Vagina (tissue), 2 donors: ENCODE measurements around the gene SZT2.

Source experiments
- POLR2A ChIP-seq, 2 donors: fragments of 450-650 bp; IDR thresholded peaks; one replicate each; pipeline ENCODE4 v1.6.1; 2017; ENCODE audit warnings: antibody characterized with exemption in 2 of 2, mild to moderate bottlenecking in 2 of 2, moderate library complexity in 2 of 2
- TF ChIP-seq, protein P1 (sequence below), 3 experiments: fragments of 450-650 bp in 2 of 3; fragments of 200-600 bp in 1 of 3; sonication (generic) in 1 of 3; IDR thresholded peaks; one replicate each; pipeline ENCODE4 v1.5.1; 2017 to 2019; ENCODE audit warnings: antibody characterized with exemption in 3 of 3, mild to moderate bottlenecking in 2 of 3, moderate library complexity in 2 of 3

DNA sequence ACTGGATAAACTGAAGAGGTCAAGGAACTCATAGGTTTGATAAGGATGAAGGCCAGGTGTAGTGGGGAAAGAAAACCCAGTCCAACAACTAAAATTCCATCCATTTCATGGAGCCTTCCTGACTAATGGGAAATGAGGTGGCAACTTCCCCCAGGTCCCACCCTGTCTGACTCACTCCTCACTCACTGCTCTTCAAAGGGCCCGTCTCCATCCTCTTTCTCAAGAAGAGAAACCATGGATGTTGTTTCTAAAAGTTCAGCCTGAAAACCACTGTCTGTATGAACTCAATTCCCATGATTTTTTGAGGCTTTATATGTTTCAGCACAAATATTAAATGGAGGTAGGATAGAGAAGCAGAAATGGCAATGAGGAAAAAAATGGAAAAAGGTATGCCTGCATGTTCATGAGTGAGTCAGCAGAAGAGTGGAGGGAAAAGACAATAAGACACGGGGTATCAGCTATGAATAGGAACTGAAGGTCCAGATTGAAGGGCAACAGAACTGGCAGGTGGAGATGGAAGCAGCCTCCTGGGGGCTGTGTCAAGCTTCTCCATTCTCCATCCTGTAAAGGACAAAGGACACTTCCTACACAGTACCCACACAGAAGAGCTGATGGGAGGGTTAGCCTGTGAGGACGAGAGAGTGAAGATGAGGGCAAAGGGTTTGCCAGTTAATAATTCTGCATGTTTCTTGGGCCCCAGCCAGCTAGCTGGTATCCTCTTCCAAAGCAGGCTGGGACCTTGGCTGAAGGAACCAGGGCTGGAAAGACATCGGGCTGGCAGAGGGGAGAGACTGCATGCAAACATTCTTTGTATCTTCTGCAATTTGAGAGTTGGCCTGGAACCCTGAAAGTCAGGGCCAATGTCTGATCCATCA, 16.4 kb upstream of the SZT2 start:
- no peak for TF ChIP-seq POLR2A (IDR thresholded peaks at IDR 0.05)
- TF ChIP-seq, protein P1, sequence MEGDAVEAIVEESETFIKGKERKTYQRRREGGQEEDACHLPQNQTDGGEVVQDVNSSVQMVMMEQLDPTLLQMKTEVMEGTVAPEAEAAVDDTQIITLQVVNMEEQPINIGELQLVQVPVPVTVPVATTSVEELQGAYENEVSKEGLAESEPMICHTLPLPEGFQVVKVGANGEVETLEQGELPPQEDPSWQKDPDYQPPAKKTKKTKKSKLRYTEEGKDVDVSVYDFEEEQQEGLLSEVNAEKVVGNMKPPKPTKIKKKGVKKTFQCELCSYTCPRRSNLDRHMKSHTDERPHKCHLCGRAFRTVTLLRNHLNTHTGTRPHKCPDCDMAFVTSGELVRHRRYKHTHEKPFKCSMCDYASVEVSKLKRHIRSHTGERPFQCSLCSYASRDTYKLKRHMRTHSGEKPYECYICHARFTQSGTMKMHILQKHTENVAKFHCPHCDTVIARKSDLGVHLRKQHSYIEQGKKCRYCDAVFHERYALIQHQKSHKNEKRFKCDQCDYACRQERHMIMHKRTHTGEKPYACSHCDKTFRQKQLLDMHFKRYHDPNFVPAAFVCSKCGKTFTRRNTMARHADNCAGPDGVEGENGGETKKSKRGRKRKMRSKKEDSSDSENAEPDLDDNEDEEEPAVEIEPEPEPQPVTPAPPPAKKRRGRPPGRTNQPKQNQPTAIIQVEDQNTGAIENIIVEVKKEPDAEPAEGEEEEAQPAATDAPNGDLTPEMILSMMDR (IDR thresholded peaks at IDR 0.05): no peak
